Loucy (cell line): ENCODE results near the gene CTSW.

Experiments
- H2AFZ ChIP-seq: fragments of 200-600 bp; sonication (generic); 2 replicates; pipeline ENCODE4 v1.6.0; 2016; ENCODE audit warnings: antibody characterized with exemption, mild to moderate bottlenecking, low read length, moderate library complexity
- H3F3A ChIP-seq: fragments of 200-600 bp; 2 replicates; pipeline ENCODE4 v1.6.0; 2016; ENCODE audit warnings: antibody characterized with exemption, low read depth, mild to moderate bottlenecking
- H3K27me3 ChIP-seq: fragments of 200-600 bp; sonication (generic); 2 replicates; pipeline ENCODE4 v1.6.1; 2014; ENCODE audit warnings: low read length, mild to moderate bottlenecking; ENCODE audit not compliant: insufficient read depth, poor library complexity, severe bottlenecking
- H3K36me3 ChIP-seq: fragments of 200-600 bp; sonication (generic); 2 replicates; pipeline ENCODE4 v1.6.1; 2016; ENCODE audit warnings: low read length; ENCODE audit not compliant: insufficient read depth
- H3K4me1 ChIP-seq: fragments of 200-600 bp; sonication (generic); 2 replicates; pipeline ENCODE4 v1.5.1; 2014; ENCODE audit warnings: low read length, mild to moderate bottlenecking; ENCODE audit not compliant: insufficient read depth, poor library complexity, severe bottlenecking
- H3K4me2 ChIP-seq: fragments of 200-600 bp; sonication (generic); 2 replicates; pipeline ENCODE4 v1.6.0; 2014; ENCODE audit warnings: antibody characterized with exemption, low read length, low read depth, mild to moderate bottlenecking; ENCODE audit not compliant: poor library complexity, severe bottlenecking
- H3K4me3 ChIP-seq: fragments of 200-600 bp; sonication (generic); 2 replicates; pipeline ENCODE4 v1.5.1; 2014; ENCODE audit warnings: low read length, mild to moderate bottlenecking, mixed read lengths; ENCODE audit not compliant: poor library complexity, severe bottlenecking
- H3K79me2 ChIP-seq: fragments of 200-600 bp; sonication (generic); 2 replicates; pipeline ENCODE4 v1.6.1; 2014; ENCODE audit warnings: low read length; ENCODE audit not compliant: insufficient read depth
- H3K9ac ChIP-seq: fragments of 200-600 bp; sonication (generic); 2 replicates; pipeline ENCODE4 v1.6.0; 2014; ENCODE audit warnings: mild to moderate bottlenecking, low read depth, low read length, moderate library complexity; ENCODE audit not compliant: poor library complexity, severe bottlenecking
- H3K9me2 ChIP-seq: fragments of 200-600 bp; sonication (generic); replicated peaks from 2 replicates; pipeline ENCODE4 v1.6.1; 2016; ENCODE audit warnings: low read depth, low read length, mixed read lengths
- H3K9me3 ChIP-seq: fragments of 200-600 bp; sonication (generic); 2 replicates; pipeline ENCODE4 v1.6.1; 2014; ENCODE audit warnings: mild to moderate bottlenecking, antibody characterized with exemption, low read length, low read depth; ENCODE audit not compliant: insufficient read depth
- H4K20me1 ChIP-seq: fragments of 200-600 bp; sonication (generic); 2 replicates; pipeline ENCODE4 v1.6.0; 2014; ENCODE audit warnings: antibody characterized with exemption, low read length, mild to moderate bottlenecking; ENCODE audit not compliant: insufficient read depth, poor library complexity, severe bottlenecking
- EZH2phosphoT487 ChIP-seq: fragments of 200-600 bp; IDR thresholded peaks from 2 replicates; pipeline ENCODE4 v1.6.1; 2018; ENCODE audit warnings: antibody characterized with exemption, mild to moderate bottlenecking, moderate library complexity, borderline replicate concordance
- TF ChIP-seq, protein P1 (sequence below): fragments of 200-600 bp; sonication (generic); conservative IDR thresholded peaks from 2 replicates; pipeline ENCODE4 v1.5.1; 2014; ENCODE audit warnings: mild to moderate bottlenecking, antibody characterized with exemption, low read length

Gene CTSW

DNA sequence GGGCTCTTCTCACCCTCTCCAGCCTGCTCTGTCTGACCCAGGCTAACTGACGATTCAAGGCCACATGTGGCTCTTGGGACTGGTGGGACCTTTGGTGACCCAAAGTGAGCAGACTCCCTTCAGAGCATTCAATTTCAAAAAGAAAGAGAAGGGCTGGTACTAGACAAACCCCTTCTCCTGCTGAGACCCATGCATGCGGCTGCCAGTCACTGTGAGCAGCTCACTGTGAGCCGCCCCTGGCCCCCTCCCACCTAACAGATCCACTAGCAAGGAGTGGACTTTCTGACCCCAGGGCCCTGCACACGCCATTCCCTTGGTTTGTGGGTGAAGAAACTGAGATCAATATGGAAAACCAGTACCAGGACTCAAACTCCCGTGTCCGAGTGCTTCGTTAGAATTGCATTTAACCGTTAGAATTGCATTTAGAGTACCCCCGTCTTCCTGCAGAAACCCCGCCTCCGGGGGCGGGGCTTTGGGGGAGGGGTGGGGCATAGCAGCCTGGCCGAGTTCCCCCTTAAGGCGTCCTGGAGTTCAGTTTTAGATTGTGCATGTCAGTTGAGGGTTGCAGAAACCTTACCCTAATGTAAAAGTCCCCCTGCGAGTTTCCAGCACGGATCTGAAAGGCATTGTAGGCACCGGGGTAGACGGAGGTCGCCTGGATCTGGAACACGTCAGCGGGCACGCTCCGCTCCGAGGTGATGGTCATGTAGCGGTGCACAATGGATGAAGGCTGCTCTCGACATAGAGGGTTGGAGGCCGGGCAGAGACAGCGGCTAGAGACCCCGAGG, 12.2 kb upstream of the CTSW start:
- Histone ChIP-seq H3K36me3 (peaks cover 25% of the 10 kb centered on the region; the same call in 1 of the 2 replicates), H3K4me1 (peaks cover 29% of the 10 kb centered on the region), H3K9me3 (no peaks in the 10 kb centered on the region), H3K9ac (no peak overlapping the region), H3K79me2 (peaks cover 28% of the 10 kb centered on the region), H3K4me3 (no peak overlapping the region), H4K20me1 (peaks cover 9% of the 10 kb centered on the region), H2AFZ (no peak overlapping the region), H3F3A (no peaks in the 10 kb centered on the region), H3K9me2 (no peaks in the 10 kb centered on the region), H3K27me3 (no peaks in the 10 kb centered on the region), H3K4me2 (no peak overlapping the region)
- TF ChIP-seq, protein P1, sequence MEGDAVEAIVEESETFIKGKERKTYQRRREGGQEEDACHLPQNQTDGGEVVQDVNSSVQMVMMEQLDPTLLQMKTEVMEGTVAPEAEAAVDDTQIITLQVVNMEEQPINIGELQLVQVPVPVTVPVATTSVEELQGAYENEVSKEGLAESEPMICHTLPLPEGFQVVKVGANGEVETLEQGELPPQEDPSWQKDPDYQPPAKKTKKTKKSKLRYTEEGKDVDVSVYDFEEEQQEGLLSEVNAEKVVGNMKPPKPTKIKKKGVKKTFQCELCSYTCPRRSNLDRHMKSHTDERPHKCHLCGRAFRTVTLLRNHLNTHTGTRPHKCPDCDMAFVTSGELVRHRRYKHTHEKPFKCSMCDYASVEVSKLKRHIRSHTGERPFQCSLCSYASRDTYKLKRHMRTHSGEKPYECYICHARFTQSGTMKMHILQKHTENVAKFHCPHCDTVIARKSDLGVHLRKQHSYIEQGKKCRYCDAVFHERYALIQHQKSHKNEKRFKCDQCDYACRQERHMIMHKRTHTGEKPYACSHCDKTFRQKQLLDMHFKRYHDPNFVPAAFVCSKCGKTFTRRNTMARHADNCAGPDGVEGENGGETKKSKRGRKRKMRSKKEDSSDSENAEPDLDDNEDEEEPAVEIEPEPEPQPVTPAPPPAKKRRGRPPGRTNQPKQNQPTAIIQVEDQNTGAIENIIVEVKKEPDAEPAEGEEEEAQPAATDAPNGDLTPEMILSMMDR, result no peak
- no peak for TF ChIP-seq EZH2phosphoT487

DNA sequence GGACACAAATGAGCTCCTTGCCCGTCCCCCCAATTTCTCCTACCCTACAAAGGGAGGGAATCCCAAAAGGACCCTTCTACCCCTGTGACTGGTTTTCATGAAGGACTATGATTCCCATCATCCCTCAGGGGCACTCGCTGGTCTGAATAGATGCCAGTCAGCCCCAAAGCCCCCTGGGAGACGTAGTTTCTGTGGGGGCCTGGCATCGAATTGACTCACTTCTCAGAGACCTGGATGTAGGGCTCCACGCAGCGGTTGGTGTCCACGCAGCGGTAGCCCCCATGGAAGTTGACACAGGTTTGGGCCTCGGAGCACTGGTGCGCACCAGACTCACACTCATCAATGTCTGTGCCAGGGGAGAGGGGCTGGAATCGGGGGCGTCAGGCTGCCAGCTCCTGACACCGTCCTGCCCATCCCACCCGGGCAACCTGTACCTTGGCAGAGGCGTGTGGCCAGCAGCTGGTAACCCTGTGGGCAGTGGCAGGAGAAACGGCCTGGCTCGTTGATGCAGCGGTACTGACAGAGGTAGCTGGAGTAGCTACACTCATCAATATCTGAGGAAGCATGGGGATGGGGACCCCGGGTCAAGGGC, 11.5 kb upstream of the CTSW start:
- Histone ChIP-seq H3K4me2 (no peak overlapping the region), H3F3A (no peaks in the 10 kb centered on the region), H3K4me3 (no peak overlapping the region), H3K27me3 (no peaks in the 10 kb centered on the region), H3K9me3 (no peaks in the 10 kb centered on the region), H4K20me1 (peaks cover 4% of the 10 kb centered on the region), H3K36me3 (peaks cover 24% of the 10 kb centered on the region; the same call in 1 of the 2 replicates), H3K9me2 (no peaks in the 10 kb centered on the region), H3K4me1 (peaks cover 32% of the 10 kb centered on the region), H3K79me2 (peaks cover 21% of the 10 kb centered on the region; the same call in 1 of the 2 replicates), H2AFZ (no peak overlapping the region), H3K9ac (no peak overlapping the region)
- TF ChIP-seq EZH2phosphoT487, result no peak
- TF ChIP-seq, protein P1, result no peak

DNA sequence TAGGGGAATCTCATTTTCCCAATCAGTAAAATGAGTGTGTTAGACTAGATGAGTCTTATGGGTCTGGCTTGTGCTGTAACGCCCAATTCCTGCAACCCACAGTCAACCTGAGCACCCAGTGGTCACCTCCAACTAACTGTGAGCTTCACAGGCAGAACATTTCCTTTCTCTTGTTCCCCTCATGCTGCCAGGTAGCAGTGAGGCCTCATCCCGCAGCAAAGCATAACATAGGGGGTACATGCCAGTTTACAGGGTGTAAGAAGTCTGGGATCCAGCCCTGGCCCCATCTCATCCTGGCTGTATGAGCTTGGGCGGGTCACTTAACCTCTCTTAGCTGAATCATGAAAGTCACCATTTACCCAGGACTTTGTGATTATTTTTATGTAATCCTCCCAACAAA, 10.7 kb upstream of the CTSW start:
- Histone ChIP-seq H3K9ac (no peak overlapping the region), H3F3A (no peaks in the 10 kb centered on the region), H3K9me2 (no peaks in the 10 kb centered on the region), H3K36me3 (peaks cover 17% of the 10 kb centered on the region; the same call in 1 of the 2 replicates), H4K20me1 (peaks cover 4% of the 10 kb centered on the region), H3K27me3 (no peaks in the 10 kb centered on the region), H2AFZ (no peak overlapping the region), H3K4me3 (no peak overlapping the region), H3K9me3 (no peaks in the 10 kb centered on the region), H3K79me2 (peaks cover 14% of the 10 kb centered on the region; the same call in 1 of the 2 replicates), H3K4me1 (peaks cover 34% of the 10 kb centered on the region), H3K4me2 (no peak overlapping the region)
- TF ChIP-seq EZH2phosphoT487, result no peak
